Suprapubic skin (tissue), 4 donors: ENCODE measurements around the gene TSPAN17.

Source experiments
- CTCF ChIP-seq, 2 donors: fragments of 200-600 bp in 1 of 2; fragments of 450-650 bp in 1 of 2; sonication (generic) in 1 of 2; IDR thresholded peaks; one replicate each; pipeline ENCODE4 v1.5.1; 2016 to 2019; ENCODE audit warnings: antibody characterized with exemption in 2 of 2, mild to moderate bottlenecking in 1 of 2, moderate library complexity in 1 of 2
- EP300 ChIP-seq: sonication (generic); formaldehyde crosslinking; IDR thresholded peaks from one replicate; pipeline ENCODE4 v1.6.1; 2017; ENCODE audit warnings: antibody characterized with exemption
- POLR2A ChIP-seq, 2 donors: fragments of 450-650 bp; IDR thresholded peaks; one replicate each; pipeline ENCODE4 v1.6.1; 2017; ENCODE audit warnings: antibody characterized with exemption in 2 of 2, mild to moderate bottlenecking in 2 of 2, moderate library complexity in 2 of 2
- POLR2AphosphoS5 ChIP-seq, 3 donors: sonication (generic); formaldehyde crosslinking; IDR thresholded peaks; one replicate each; pipeline ENCODE4 v1.6.1; 2017; ENCODE audit warnings: antibody characterized with exemption in 3 of 3

- TF ChIP-seq POLR2AphosphoS5 (IDR thresholded peaks at IDR 0.05) = no peak
- TF ChIP-seq CTCF (IDR thresholded peaks at IDR 0.05) = no peak
- TF ChIP-seq POLR2A (IDR thresholded peaks at IDR 0.05) = no peak
- TF ChIP-seq EP300 = no peak
Measured at GRCh38 chr5:176674799-176675198, 27.5 kb downstream of the TSPAN17 start.
